IMR-90 (cell line): ENCODE measurements around the gene FOXP1. TPM values are rescaled to one million over a fixed set of nuclear protein-coding genes. Genes with fewer than 3 reads are reported as not detected.

Experiments used
- ATAC-seq: fragments of 200-7000 bp; cut with Tn5 transposase; 2 replicates; pipeline ENCODE4 v1.9.1; 2020; ENCODE audit warnings: low read depth, mild to moderate bottlenecking, moderate library complexity
- BruUV-seq: library from RNA; stranded (reverse); fragments of 400-500 nt; replicated peaks from 2 replicates; lab custom pipeline; 2021; lab: Mats Ljungman, UMichigan
- CTCF ChIA-PET: fragments of 300-600 bp; formaldehyde crosslinking; extraction: SDS; loops from one replicate; lab custom pipeline; 2021; ENCODE audit warnings: antibody characterized with exemption; lab: Yijun Ruan, JAX
- POLR2A ChIA-PET: fragments of 300-600 bp; sonication (Branson Sonifier 250); formaldehyde crosslinking; loops from one replicate; lab custom pipeline; 2022; ENCODE audit warnings: antibody characterized with exemption; ENCODE audit not compliant: unreplicated experiment; lab: Charles Lee
- DNase-seq: peaks from one replicate; pipeline ENCODE4 v3.0.0; 2013
- H2AFZ ChIP-seq: replicated peaks from 2 replicates; pipeline ENCODE3; 2013; ENCODE audit warnings: low read length, mild to moderate bottlenecking; ENCODE audit not compliant: poor library complexity
- H2AK5ac ChIP-seq: 2 replicates; pipeline ENCODE4 v1.6.1; 2013; ENCODE audit warnings: low read depth, low read length, inconsistent platforms
- H2AK9ac ChIP-seq: replicated peaks from 2 replicates; pipeline ENCODE3; 2013; ENCODE audit warnings: mild to moderate bottlenecking, low read depth, low read length, moderate library complexity; ENCODE audit not compliant: poor library complexity
- H2BK120ac ChIP-seq: 2 replicates; pipeline ENCODE4 v1.6.1; 2013; ENCODE audit warnings: low read depth, low read length, inconsistent platforms
- H2BK15ac ChIP-seq: 3 replicates; pipeline ENCODE4 v1.6.1; 2013; ENCODE audit warnings: low read depth, low read length, inconsistent platforms
- H2BK20ac ChIP-seq: 2 replicates; pipeline ENCODE4 v1.6.1; 2013; ENCODE audit warnings: low read depth, mild to moderate bottlenecking, inconsistent platforms, low read length, moderate library complexity
- H2BK5ac ChIP-seq: 2 replicates; pipeline ENCODE4 v1.6.1; 2013; ENCODE audit warnings: mild to moderate bottlenecking, low read depth, low read length, inconsistent platforms; ENCODE audit not compliant: poor library complexity, severe bottlenecking
- H3K14ac ChIP-seq: replicated peaks from 2 replicates; pipeline ENCODE4 v1.6.1; 2013; ENCODE audit warnings: low read depth, low read length, inconsistent platforms
- H3K18ac ChIP-seq: 2 replicates; pipeline ENCODE4 v1.6.1; 2013; ENCODE audit warnings: low read depth, low read length, control low read depth
- H3K23ac ChIP-seq: 2 replicates; pipeline ENCODE4 v1.6.1; 2013; ENCODE audit warnings: low read depth, low read length, inconsistent platforms
- H3K27ac ChIP-seq: 2 replicates; pipeline ENCODE4 v1.5.1; 2013; ENCODE audit warnings: mild to moderate bottlenecking, control low read depth, low read length; ENCODE audit not compliant: insufficient read depth
- H3K27me3 ChIP-seq: 2 replicates; pipeline ENCODE4 v1.6.1; 2013; ENCODE audit warnings: low read length; ENCODE audit not compliant: control insufficient read depth, insufficient read depth
- H3K36me3 ChIP-seq: 2 replicates; pipeline ENCODE4 v1.6.1; 2013; ENCODE audit warnings: low read length, mixed read lengths; ENCODE audit not compliant: control insufficient read depth, insufficient read depth
- H3K4ac ChIP-seq: 2 replicates; pipeline ENCODE4 v1.6.1; 2013; ENCODE audit warnings: low read depth, low read length, inconsistent platforms
- H3K4me1 ChIP-seq: 2 replicates; pipeline ENCODE4 v1.6.1; 2013; ENCODE audit warnings: low read length, mixed read lengths; ENCODE audit not compliant: control insufficient read depth, insufficient read depth
- H3K4me2 ChIP-seq: 2 replicates; pipeline ENCODE4 v1.6.1; 2013; ENCODE audit warnings: low read depth, mild to moderate bottlenecking, control low read depth, low read length, moderate library complexity
- H3K4me3 ChIP-seq: 2 replicates; pipeline ENCODE4 v1.5.1; 2013; ENCODE audit warnings: low read depth, mild to moderate bottlenecking, control low read depth, low read length, moderate library complexity; ENCODE audit not compliant: insufficient read depth
- H3K56ac ChIP-seq: 2 replicates; pipeline ENCODE4 v1.6.1; 2013; ENCODE audit warnings: low read length, inconsistent platforms; ENCODE audit not compliant: insufficient read depth; ENCODE audit errors: extremely low read depth
- H3K79me1 ChIP-seq, 2 experiments: 2 replicates each; pipeline ENCODE4 v1.6.1; 2013; ENCODE audit warnings: low read length in 2 of 2, inconsistent platforms in 1 of 2, low read depth in 1 of 2
- H3K9ac ChIP-seq: 2 replicates; pipeline ENCODE4 v1.6.1; 2013; ENCODE audit warnings: low read depth, low read length, control low read depth
- H3K9me1 ChIP-seq: 2 replicates; pipeline ENCODE4 v1.6.1; 2013; ENCODE audit warnings: low read length, inconsistent platforms; ENCODE audit not compliant: insufficient read depth
- H3K9me3 ChIP-seq: 2 replicates; pipeline ENCODE4 v1.6.1; 2013; ENCODE audit warnings: low read length; ENCODE audit not compliant: control insufficient read depth, insufficient read depth
- H4K20me1 ChIP-seq: 2 replicates; pipeline ENCODE4 v1.6.1; 2013; ENCODE audit warnings: low read length, inconsistent platforms; ENCODE audit not compliant: insufficient read depth
- H4K5ac ChIP-seq: 2 replicates; pipeline ENCODE4 v1.6.1; 2013; ENCODE audit warnings: mild to moderate bottlenecking, low read depth, low read length, control low read depth
- H4K8ac ChIP-seq, 2 experiments: 2 replicates each; pipeline ENCODE4 v1.6.1; 2013; ENCODE audit warnings: low read depth in 2 of 2, low read length in 2 of 2, control low read depth in 1 of 2, inconsistent platforms in 1 of 2
- H4K91ac ChIP-seq: 2 replicates; pipeline ENCODE4 v1.6.1; 2013; ENCODE audit warnings: low read depth, low read length, inconsistent platforms; ENCODE audit not compliant: insufficient read depth
- CEBPB ChIP-seq: IDR thresholded peaks from 2 replicates; pipeline ENCODE4 v1.6.1; 2012; ENCODE audit warnings: low read depth, low read length, improper control_type of control experiment
- SMC3 ChIP-seq: fragments of 150-350 bp; IDR thresholded peaks from 2 replicates; pipeline ENCODE4 v1.6.1; 2016; ENCODE audit warnings: low read depth, mild to moderate bottlenecking, antibody characterized with exemption, low read length, moderate library complexity
- WGBS, 2 experiments: methylation state at CpG; one replicate each; pipeline versions ENCODE4 v1.1.5 to v1.1.7; 2013; ENCODE audit warnings: missing lambda C conversion rate in 2 of 2; ENCODE audit not compliant: insufficient read length in 1 of 2; ENCODE audit errors: extremely low coverage in 2 of 2; 5-methylcytosine and 5-hydroxymethylcytosine counted together
- dilution Hi-C: fragments of 300-500 bp; cut with HindIII; formaldehyde crosslinking; loops from one replicate; pipeline ENCODE4 v1.14.3; 2018; ENCODE audit warnings: low sequenced_read_pairs; ENCODE audit not compliant: unreplicated experiment
- in situ Hi-C: fragments of 300-500 bp; cut with MboI; formaldehyde crosslinking; loops from 3 replicates; pipeline ENCODE4 v1.14.3; 2019; ENCODE audit warnings: low sequenced_read_pairs, inconsistent platforms, mixed read lengths
- intact Hi-C: fragments of 100-400 bp; cut with micrococcal nuclease; formaldehyde crosslinking; loops from 2 replicates; pipeline ENCODE4 v1.10.0; 2022
- polyA plus RNA-seq, 3 experiments: library from polyadenylated mRNA; depleted of rRNA; stranded (reverse); fragments of >200 nt; gene quantifications; 2 replicates each; pipeline ENCODE4 v1.2.3, GENCODE V29; 2012; ENCODE audit warnings: low replicate concordance in 1 of 3
- total RNA-seq: library from RNA; depleted of rRNA; stranded (reverse); fragments of >200 nt; gene quantifications from 2 replicates; pipeline ENCODE4 v1.2.3, GENCODE V29; 2012

FOXP1 gene
- total and polyA plus RNA-seq, 2 of the 4 experiments (the other 2 are of a cell fraction) = 37.0 to 132 TPM

- H3K9me1 ChIP-seq = peaks cover 7% of the 10 kb centered on the region
- no peak overlapping the region for H4K8ac ChIP-seq
- H3K27me3 ChIP-seq = no peaks in the 10 kb centered on the region
- no peak overlapping the region for H3K27ac ChIP-seq
- ChIA-PET CTCF (no interaction called here), POLR2A (no interaction called here)
- H3K23ac ChIP-seq = no peak overlapping the region
- DNase-seq (no peak), ATAC-seq (no peak)
- no peak overlapping the region for H3K9ac ChIP-seq
- no peaks in the 10 kb centered on the region for H3K9me3 ChIP-seq
- H4K5ac ChIP-seq = no peak overlapping the region
- H2AFZ ChIP-seq = no peak overlapping the region
- peaks cover 8% of the 10 kb centered on the region for H3K4me1 ChIP-seq
- H4K91ac ChIP-seq = no peak overlapping the region
- no peak overlapping the region for H3K14ac ChIP-seq
- H3K36me3 ChIP-seq = no peaks in the 10 kb centered on the region
- no peak overlapping the region for H2BK20ac ChIP-seq
- no TSS peak for BruUV-seq
- TF ChIP-seq CEBPB (no peak), SMC3 (no peak)
- no peak overlapping the region for H3K4me3 ChIP-seq
- no peak overlapping the region for H2AK9ac ChIP-seq
- H3K56ac ChIP-seq = no peak overlapping the region
- H3K79me1 ChIP-seq = peaks cover 6 to 30% of the 10 kb centered on the region in 2 experiments; a peak in 3 of 4 replicates
- no peak overlapping the region for H2AK5ac ChIP-seq
- dilution Hi-C loops = no loop called here
- H3K4ac ChIP-seq = no peak overlapping the region
- H2BK15ac ChIP-seq = no peak overlapping the region
- no CpG with 5 or more reads among the region's 6 CpGs for WGBS, 2 experiments
- no peak overlapping the region for H3K18ac ChIP-seq
- intact Hi-C loops = no loop called here
- no peak overlapping the region for H2BK120ac ChIP-seq
- in situ Hi-C loops = no loop called here
- no peak overlapping the region for H3K4me2 ChIP-seq
- H4K20me1 ChIP-seq = no peaks in the 10 kb centered on the region
- H2BK5ac ChIP-seq = no peak overlapping the region
Observed at GRCh38 chr3:71388535-71389120, 194.9 kb downstream of the FOXP1 start.
